GM23338 (cell line): ENCODE measurements around the gene IRF6.

Experiments
- CTCF ChIP-seq, 2 experiments: fragments of 200-600 bp in 1 of 2; sonication (generic) in 1 of 2; conservative IDR thresholded peaks; 2 replicates each; pipeline versions ENCODE4 v1.5.1 to v1.6.1; 2016 to 2017; ENCODE audit warnings: antibody characterized with exemption in 2 of 2, low read depth in 2 of 2, mild to moderate bottlenecking in 2 of 2, moderate library complexity in 1 of 2
- EZH2 ChIP-seq: fragments of 200-600 bp; sonication (generic); IDR thresholded peaks from one replicate; pipeline ENCODE4 v1.8.0; 2017; ENCODE audit warnings: antibody characterized with exemption, mild to moderate bottlenecking, low read depth; ENCODE audit not compliant: unreplicated experiment
- EZH2phosphoT487 ChIP-seq: fragments of 200-600 bp; sonication (generic); IDR thresholded peaks from one replicate; pipeline ENCODE4 v1.8.1; 2018; ENCODE audit warnings: antibody characterized with exemption; ENCODE audit not compliant: unreplicated experiment
- NANOG ChIP-seq: IDR thresholded peaks from 2 replicates; pipeline ENCODE4 v1.6.1; 2016; ENCODE audit warnings: antibody characterized with exemption, borderline replicate concordance
- POLR2AphosphoS5 ChIP-seq: IDR thresholded peaks from 2 replicates; pipeline ENCODE4 v1.6.1; 2016; ENCODE audit warnings: antibody characterized with exemption, low read depth
- REST ChIP-seq: IDR thresholded peaks from one replicate; pipeline ENCODE4 v1.6.1; 2018; ENCODE audit warnings: antibody characterized with exemption; ENCODE audit not compliant: unreplicated experiment
- STAT1 ChIP-seq: IDR thresholded peaks from one replicate; pipeline ENCODE4 v1.6.1; 2016; ENCODE audit warnings: antibody characterized with exemption; ENCODE audit not compliant: unreplicated experiment
- ZNF114 ChIP-seq: fragments of 250-450 bp; sonication (Bioruptor Pico); IDR thresholded peaks from 2 replicates; pipeline ENCODE4 v1.5.0; 2020; ENCODE audit warnings: mild to moderate bottlenecking, moderate library complexity
- ZNF331 ChIP-seq: fragments of 250-450 bp; sonication (Bioruptor Pico); IDR thresholded peaks from 2 replicates; pipeline ENCODE4 v1.5.0; 2020; ENCODE audit warnings: low read depth, mild to moderate bottlenecking, moderate library complexity
- ZNF462 ChIP-seq: fragments of 250-450 bp; sonication (Bioruptor Pico); IDR thresholded peaks from 2 replicates; pipeline ENCODE4 v1.5.0; 2020; ENCODE audit warnings: mild to moderate bottlenecking, moderate library complexity

GRCh38 chr1:209829716-209830115 lies 23.8 kb upstream of the IRF6 start:
- TF ChIP-seq CTCF (conservative IDR thresholded peaks at IDR 0.05; ENCODE audit: low read depth in 2 of 2) (no peak), ZNF114 (CRISPR knock-in tag) (no peak), REST (no peak), NANOG (no peak), POLR2AphosphoS5 (no peak), STAT1 (no peak), EZH2 (no peak), ZNF331 (CRISPR knock-in tag) (no peak), ZNF462 (no peak), EZH2phosphoT487 (no peak)
